H1 (cell line): ENCODE measurements around the gene RTF2. TPM values are rescaled to one million over a fixed set of nuclear protein-coding genes. Genes with fewer than 3 reads are reported as not detected.

Source experiments
- CTCF ChIA-PET: fragments of 300-600 bp; sonication (Branson Sonifier 250); formaldehyde crosslinking; loops from one replicate; lab custom pipeline; 2021; ENCODE audit not compliant: partially characterized antibody; lab: Charles Lee
- POLR2A ChIA-PET: fragments of 300-600 bp; sonication (Branson Sonifier 250); formaldehyde crosslinking; loops from one replicate; lab custom pipeline; 2021; ENCODE audit warnings: inconsistent platforms; ENCODE audit not compliant: partially characterized antibody; lab: Charles Lee
- DNase-seq, 2 experiments: peaks; one replicate each; pipeline versions ENCODE4 v3.0.0 to v3.0.0-alpha.2; 2010 to 2022; ENCODE audit warnings: low spot score in 2 of 2, low read depth in 1 of 2, mixed read lengths in 1 of 2
- FAIRE-seq: peaks from 2 replicates; lab custom pipeline; 2011; peaks lifted over from hg19 to GRCh38; lab: Jason Lieb, UNC
- H2AFZ ChIP-seq: 2 replicates; pipeline ENCODE4 v1.8.1; 2012; ENCODE audit warnings: low read length, inconsistent platforms
- H2AK5ac ChIP-seq: 2 replicates; pipeline ENCODE4 v1.6.1; 2013; ENCODE audit warnings: low read depth, low read length
- H2BK120ac ChIP-seq: replicated peaks from 2 replicates; pipeline ENCODE3; 2013; ENCODE audit warnings: low read depth, low read length, inconsistent platforms
- H2BK12ac ChIP-seq: 2 replicates; pipeline ENCODE4 v1.6.1; 2013; ENCODE audit warnings: low read depth, low read length
- H2BK15ac ChIP-seq: 2 replicates; pipeline ENCODE4 v1.6.1; 2013; ENCODE audit warnings: low read length
- H2BK20ac ChIP-seq: 2 replicates; pipeline ENCODE4 v1.6.1; 2013; ENCODE audit warnings: low read length
- H2BK5ac ChIP-seq: 2 replicates; pipeline ENCODE4 v1.6.1; 2013; ENCODE audit warnings: low read depth, low read length
- H3K14ac ChIP-seq: 2 replicates; pipeline ENCODE4 v1.6.1; 2013; ENCODE audit warnings: inconsistent platforms; ENCODE audit not compliant: insufficient read length
- H3K18ac ChIP-seq: 2 replicates; pipeline ENCODE4 v1.6.1; 2013; ENCODE audit warnings: low read length; ENCODE audit errors: extremely low read depth
- H3K23ac ChIP-seq: 2 replicates; pipeline ENCODE4 v1.6.1; 2013; ENCODE audit warnings: inconsistent platforms; ENCODE audit not compliant: insufficient read length
- H3K23me2 ChIP-seq: 2 replicates; pipeline ENCODE4 v1.6.1; 2013; ENCODE audit warnings: low read depth, low read length
- H3K27ac ChIP-seq: 2 replicates; pipeline ENCODE4 v1.6.1; 2011; ENCODE audit warnings: low read depth, low read length, inconsistent platforms
- H3K27me3 ChIP-seq, 4 experiments: replicated peaks in 1 of 4; 1 replicate in 1 of 4; 2 replicates in 3 of 4; pipeline versions ENCODE4 v1.6.1 to v1.8.1; 2011 to 2013; ENCODE audit warnings: low read length in 3 of 4, mild to moderate bottlenecking in 3 of 4, inconsistent platforms in 2 of 4, mixed read lengths in 2 of 4, moderate library complexity in 1 of 4; ENCODE audit not compliant: control insufficient read depth in 3 of 4, insufficient read depth in 3 of 4; ENCODE audit errors: extremely low read depth in 1 of 4
- H3K36me3 ChIP-seq, 4 experiments: 2 replicates each; pipeline versions ENCODE4 v1.6.1 to v1.8.1; 2011 to 2013; ENCODE audit warnings: mild to moderate bottlenecking in 4 of 4, low read length in 3 of 4, moderate library complexity in 2 of 4, control low read depth in 1 of 4, inconsistent platforms in 1 of 4; ENCODE audit not compliant: insufficient read depth in 4 of 4, control insufficient read depth in 2 of 4
- H3K4ac ChIP-seq: replicated peaks from 2 replicates; pipeline ENCODE3; 2013; ENCODE audit warnings: low read length, low read depth, mixed read lengths, inconsistent platforms; ENCODE audit not compliant: insufficient read length
- H3K4me1 ChIP-seq, 4 experiments: replicated peaks in 1 of 4; 1 replicate in 1 of 4; 2 replicates in 3 of 4; pipeline versions ENCODE4 v1.6.1 to v1.8.1; 2011 to 2013; ENCODE audit warnings: low read length in 3 of 4, inconsistent platforms in 2 of 4, mixed read lengths in 1 of 4; ENCODE audit not compliant: insufficient read depth in 4 of 4, control insufficient read depth in 3 of 4
- H3K4me2 ChIP-seq, 2 experiments: 2 replicates each; pipeline versions ENCODE4 v1.6.1 to v1.8.1; 2011 to 2013; ENCODE audit warnings: low read depth in 2 of 2, low read length in 2 of 2, control low read depth in 1 of 2, inconsistent platforms in 1 of 2, mild to moderate bottlenecking in 1 of 2; ENCODE audit not compliant: insufficient read depth in 1 of 2
- H3K4me3 ChIP-seq, 4 experiments: fragments of 200-600, 300-600 bp in 1 of 4; sonication (generic), shearing (Covaris generic), sonication (Bioruptor Twin) in 1 of 4; 2 replicates each; pipeline versions ENCODE4 v1.5.1 to v1.8.1; 2011 to 2016; ENCODE audit warnings: low read length in 4 of 4, low read depth in 3 of 4, control low read depth in 2 of 4, inconsistent platforms in 2 of 4, mild to moderate bottlenecking in 2 of 4, mixed read lengths in 1 of 4, moderate library complexity in 1 of 4; ENCODE audit not compliant: insufficient read depth in 2 of 4; ENCODE audit errors: extremely low read depth in 1 of 4
- H3K56ac ChIP-seq: replicated peaks from 2 replicates; pipeline ENCODE3; 2013; ENCODE audit warnings: low read depth, mild to moderate bottlenecking, mixed read lengths, low read length, inconsistent platforms; ENCODE audit not compliant: insufficient read length
- H3K79me1 ChIP-seq: 2 replicates; pipeline ENCODE4 v1.6.1; 2013; ENCODE audit warnings: low read depth, low read length, control low read depth
- H3K79me2 ChIP-seq, 2 experiments: 2 replicates each; pipeline versions ENCODE4 v1.6.1 to v1.8.1; 2012 to 2013; ENCODE audit warnings: low read length in 2 of 2, mild to moderate bottlenecking in 2 of 2, inconsistent platforms in 1 of 2; ENCODE audit not compliant: insufficient read depth in 2 of 2, control insufficient read depth in 1 of 2
- H3K9ac ChIP-seq, 4 experiments: replicated peaks in 1 of 4; 1 replicate in 1 of 4; 2 replicates in 3 of 4; pipeline versions ENCODE4 v1.6.1 to v1.8.1; 2011 to 2013; ENCODE audit warnings: low read depth in 3 of 4, low read length in 3 of 4, control low read depth in 2 of 4, mild to moderate bottlenecking in 2 of 4, moderate library complexity in 2 of 4, inconsistent platforms in 1 of 4; ENCODE audit errors: extremely low read depth in 1 of 4
- H3K9me3 ChIP-seq, 2 experiments: 2 replicates each; pipeline versions ENCODE4 v1.6.1 to v1.8.1; 2012 to 2013; ENCODE audit warnings: mild to moderate bottlenecking in 2 of 2, moderate library complexity in 2 of 2, control low read depth in 1 of 2, inconsistent platforms in 1 of 2, low read depth in 1 of 2, low read length in 1 of 2, mixed read lengths in 1 of 2; ENCODE audit not compliant: insufficient read depth in 2 of 2
- H4K20me1 ChIP-seq, 2 experiments: replicated peaks in 1 of 2; 2 replicates each; pipeline versions ENCODE3 to v1.8.1; 2011 to 2013; ENCODE audit warnings: inconsistent platforms in 2 of 2, low read length in 2 of 2, mild to moderate bottlenecking in 1 of 2; ENCODE audit not compliant: insufficient read depth in 2 of 2, control insufficient read depth in 1 of 2
- H4K5ac ChIP-seq: 2 replicates; pipeline ENCODE4 v1.6.1; 2013; ENCODE audit warnings: low read length, low read depth, mixed read lengths, inconsistent platforms; ENCODE audit not compliant: insufficient read length
- H4K8ac ChIP-seq: 2 replicates; pipeline ENCODE4 v1.8.0; 2013; ENCODE audit warnings: mild to moderate bottlenecking, moderate library complexity, low read length, inconsistent platforms; ENCODE audit not compliant: insufficient read depth; ENCODE audit errors: extremely low read depth
- H4K91ac ChIP-seq: replicated peaks from 2 replicates; pipeline ENCODE3; 2013; ENCODE audit warnings: low read length, mixed read lengths, inconsistent platforms; ENCODE audit not compliant: insufficient read length
- ASH2L ChIP-seq: fragments of 200-600, 300-600 bp; sonication (generic); IDR thresholded peaks from one replicate; pipeline ENCODE4 v1.7.1; 2017; ENCODE audit warnings: low read length
- BACH1 ChIP-seq: IDR thresholded peaks from 2 replicates; pipeline ENCODE4 v1.6.1; 2012; ENCODE audit warnings: low read length, improper control_type of control experiment
- KDM5A ChIP-seq: fragments of 200-600 bp; IDR thresholded peaks from 2 replicates; pipeline ENCODE4 v1.7.1; 2012; ENCODE audit warnings: mild to moderate bottlenecking, low read length, inconsistent platforms, mixed read lengths
- NRF1 ChIP-seq: IDR thresholded peaks from 2 replicates; pipeline ENCODE4 v1.6.1; 2011; ENCODE audit warnings: mild to moderate bottlenecking, low read depth, low read length, improper control_type of control experiment
- POLR2AphosphoS5 ChIP-seq: IDR thresholded peaks from 2 replicates; pipeline ENCODE4 v1.6.1; 2011; ENCODE audit warnings: low read depth, low read length
- SIRT6 ChIP-seq: IDR thresholded peaks from one replicate; pipeline ENCODE4 v1.7.1; 2012; ENCODE audit warnings: low read length, inconsistent platforms
- SP4 ChIP-seq: IDR thresholded peaks from 2 replicates; pipeline ENCODE4 v1.6.1; 2012; ENCODE audit warnings: low read length, inconsistent platforms
- WGBS, 2 experiments: shearing (Covaris generic) in 1 of 2; methylation state at CpG; one replicate each; pipeline versions ENCODE4 v1.1.6 to v1.1.7; 2013 to 2015; ENCODE audit warnings: low lambda C conversion rate in 2 of 2, mixed read lengths in 2 of 2, inconsistent platforms in 1 of 2, low coverage in 1 of 2, missing lambda C conversion rate in 1 of 2; ENCODE audit not compliant: insufficient replicate concordance in 2 of 2, insufficient coverage in 1 of 2, insufficient read length in 1 of 2; ENCODE audit errors: extremely low coverage in 1 of 2, missing lambda C conversion rate in 1 of 2; 5-methylcytosine and 5-hydroxymethylcytosine counted together
- long read RNA-seq, 2 experiments: library from RNA in 1 of 2; library from capped mRNA in 1 of 2; stranded (forward); transcript quantifications; one replicate each; pipeline ENCODE4 v2.0.0, GENCODE V29; 2021; ENCODE audit warnings: inconsistent platforms in 1 of 2
- polyA minus RNA-seq, 3 experiments: library from RNA; depleted of rRNA, polyadenylated mRNA; stranded (reverse); fragments of >200 nt; gene quantifications; 1 replicate in 2 of 3; 2 replicates in 1 of 3; pipeline ENCODE4 v1.2.3, GENCODE V29; 2011
- polyA plus RNA-seq, 7 experiments: library from polyadenylated mRNA; depleted of rRNA in 3 of 7; stranded (reverse) in 5 of 7; unstranded in 2 of 7; fragments of >200 nt in 5 of 7; fragments of 200-250 nt in 2 of 7; gene quantifications; 1 replicate in 5 of 7; 2 replicates in 1 of 7; 4 replicates in 1 of 7; pipeline versions ENCODE4 v1.2.1 to v1.2.3, GENCODE V29; 2011 to 2013; ENCODE audit warnings: missing spikeins in 2 of 7, mixed read lengths in 2 of 7
- total RNA-seq: library from RNA; stranded (reverse); fragmentation: NEBNext Ultra II Directional; extraction: Animal tissue kit (Norgen Biotek cat#: 25700); gene quantifications from 2 replicates; pipeline ENCODE4 v1.2.1, GENCODE V29; 2021

Gene RTF2
- total RNA-seq (51.2 and 51.4 TPM in 2 replicates), polyA plus RNA-seq (2011; rRNA removed) (31.0 and 33.9 TPM in 2 replicates), polyA minus RNA-seq (2011; rRNA and poly(A)+ RNA removed) (22.0 and 23.0 TPM in 2 replicates)
- polyA plus RNA-seq (2011; cell fraction: cytosol; rRNA removed) = 43.0 TPM
- polyA plus RNA-seq (2011; cell fraction: nucleus; rRNA removed) = 29.1 TPM
- polyA plus RNA-seq (2012, experiment 1 of 2) = 43.4 to 44.6 TPM (median 44.3 TPM) in 4 replicates
- polyA plus RNA-seq (2012, experiment 2 of 2) = 19.9 TPM
- 27.4 TPM for polyA plus RNA-seq (2013, experiment 1 of 2)
- polyA plus RNA-seq (2013, experiment 2 of 2) = 31.6 TPM
- polyA minus RNA-seq (2011; cell fraction: cytosol; rRNA and poly(A)+ RNA removed) = 16.5 TPM
- 15.1 TPM for polyA minus RNA-seq (2011; cell fraction: nucleus; rRNA and poly(A)+ RNA removed)
- long read RNA-seq, experiment 1, transcript RTF2-202 (9 exons, 2,212 nt) = major isoform, 6 of 46 reads
- long read RNA-seq, experiment 1, partial matches to known transcripts = 34 of 46 reads
- long read RNA-seq, experiment 1, other reads (novel, unspliced or antisense) = 2 of 46 reads
- long read RNA-seq, experiment 2, transcript RTF2-202 (9 exons, 2,212 nt) = major isoform, 131 of 155 reads
- long read RNA-seq, experiment 2, partial matches to known transcripts = 3 of 155 reads
- long read RNA-seq, experiment 2, other reads (novel, unspliced or antisense) = 17 of 155 reads

- peak within 1 kb of the TSS; percentile 65 for H4K91ac ChIP-seq
- no peak within 1 kb of the TSS for H3K18ac ChIP-seq
- H3K23me2 ChIP-seq = peaks cover 6% of the 10 kb centered on the region
- peak within 1 kb of the TSS; percentile 92 for H2AFZ ChIP-seq
- H4K8ac ChIP-seq = peak within 1 kb of the TSS; percentile 91
- H3K36me3 ChIP-seq = peaks cover 0 to 4% (median 2%) of the 10 kb centered on the region in 4 experiments; a peak in 4 of 8 replicates
- DNase-seq = peak; percentile 33 to 98
- H3K27me3 ChIP-seq = no peaks in the 10 kb centered on the region
- H3K27ac ChIP-seq = no peak within 1 kb of the TSS; the same call in none of the 2 replicates
- no peak within 1 kb of the TSS for H3K56ac ChIP-seq
- no peaks in the 10 kb centered on the region; a peak in 1 of 7 replicates for H3K4me1 ChIP-seq
- H2BK5ac ChIP-seq = no peak within 1 kb of the TSS
- H2BK20ac ChIP-seq = no peak within 1 kb of the TSS
- peak within 1 kb of the TSS; percentile 85 to 97 (median 94) for H3K4me3 ChIP-seq
- H4K20me1 ChIP-seq = peaks cover 0 to 3% of the 10 kb centered on the region in 2 experiments
- no peak within 1 kb of the TSS for H2BK15ac ChIP-seq
- ChIA-PET POLR2A (interaction anchor here (1.7 kb wide), 1 partner anchor 77 kb away, joined by 6 read pairs; the partner anchor contains the start of genes AURKA and CSTF1), CTCF (interaction anchor here (0.6 to 1.1 kb wide), 2 partner anchors 70 to 1572 kb away, joined by 3 read pairs; no protein-coding TSS in a partner anchor)
- H3K23ac ChIP-seq = no peak within 1 kb of the TSS
- FAIRE-seq = no peak
- no peak within 1 kb of the TSS for H3K14ac ChIP-seq
- peak within 1 kb of the TSS; percentile 77 to 83 for H3K4me2 ChIP-seq
- no peak within 1 kb of the TSS for H3K4ac ChIP-seq
- H2BK120ac ChIP-seq = no peak within 1 kb of the TSS
- H3K9ac ChIP-seq = peak within 1 kb of the TSS; percentile 68 to 79 (median 73)
- H4K5ac ChIP-seq = no peak within 1 kb of the TSS
- H3K79me2 ChIP-seq = peaks cover 3 to 21% of the 10 kb centered on the region in 2 experiments; a peak in 3 of 4 replicates
- H2AK5ac ChIP-seq = no peak within 1 kb of the TSS
- no peak within 1 kb of the TSS for H2BK12ac ChIP-seq
- H3K9me3 ChIP-seq = no peaks in the 10 kb centered on the region
- WGBS, 2 experiments = 1% methylated on average over 55 of the region's 55 CpGs; no CpG with 5 or more reads in 1 of the 2 experiments
- peaks cover 5% of the 10 kb centered on the region for H3K79me1 ChIP-seq
- TF ChIP-seq ASH2L = peak; percentile 85
- TF ChIP-seq SP4 = no peak
- no peak for TF ChIP-seq BACH1
- peak; percentile 73 for TF ChIP-seq POLR2AphosphoS5
- no peak for TF ChIP-seq SIRT6
- TF ChIP-seq NRF1 = no peak
- TF ChIP-seq KDM5A = peak; percentile 85
Observed at GRCh38 chr20:56468316-56469076, at the start of gene RTF2. TSS of gene RTF2 (plus strand) at chr20:56468627. CDS start at chr20:56468698, 71 bp downstream.
